A673 (cell line): ENCODE measurements around the gene ANO2. TPM values are rescaled to one million over a fixed set of nuclear protein-coding genes. Genes with fewer than 3 reads are reported as not detected.

Experiments
- BruUV-seq: library from RNA; stranded (reverse); fragments of 400-500 nt; replicated peaks from 2 replicates; lab custom pipeline; 2021; lab: Mats Ljungman, UMichigan
- CTCF ChIA-PET: fragments of 300-600 bp; sonication (Branson Sonifier 250); formaldehyde crosslinking; loops from one replicate; lab custom pipeline; 2022; ENCODE audit warnings: antibody characterized with exemption; lab: Charles Lee
- POLR2A ChIA-PET: fragments of 300-600 bp; sonication (Branson Sonifier 250); formaldehyde crosslinking; loops from one replicate; lab custom pipeline; 2022; ENCODE audit warnings: antibody characterized with exemption; ENCODE audit not compliant: low non-redundant PET; lab: Charles Lee
- DNase-seq: peaks from one replicate; pipeline ENCODE4 v3.0.0-alpha.2; 2015; ENCODE audit warnings: low spot score
- H3K27ac ChIP-seq: fragments of 200-600 bp; sonication (generic); 2 replicates; pipeline ENCODE4 v1.5.1; 2016; ENCODE audit warnings: mixed run types, low read depth, mild to moderate bottlenecking, mixed read lengths, antibody characterized with exemption, low read length; ENCODE audit not compliant: poor library complexity, severe bottlenecking
- H3K27me3 ChIP-seq: fragments of 200-600 bp; sonication (generic); replicated peaks from 2 replicates; pipeline ENCODE4 v1.6.1; 2017; ENCODE audit warnings: mixed run types, low read depth, mild to moderate bottlenecking, mixed read lengths, antibody characterized with exemption, low read length; ENCODE audit not compliant: insufficient read depth, poor library complexity
- H3K36me3 ChIP-seq: fragments of 200-600 bp; sonication (generic); 2 replicates; pipeline ENCODE4 v1.6.1; 2016; ENCODE audit warnings: mixed run types, mild to moderate bottlenecking, mixed read lengths, antibody characterized with exemption, low read length; ENCODE audit not compliant: insufficient read depth, poor library complexity, severe bottlenecking
- H3K4me1 ChIP-seq: fragments of 200-600 bp; sonication (generic); 2 replicates; pipeline ENCODE4 v1.6.1; 2017; ENCODE audit warnings: mixed run types, mild to moderate bottlenecking, mixed read lengths, antibody characterized with exemption, low read length; ENCODE audit not compliant: insufficient read depth, poor library complexity, severe bottlenecking
- H3K4me3 ChIP-seq: fragments of 200-600 bp; sonication (generic); 2 replicates; pipeline ENCODE4 v1.5.1; 2016; ENCODE audit warnings: low read depth, mixed run types, mild to moderate bottlenecking, mixed read lengths, low read length; ENCODE audit not compliant: poor library complexity, severe bottlenecking
- H3K9me3 ChIP-seq: fragments of 200-600 bp; sonication (generic); 2 replicates; pipeline ENCODE4 v1.6.1; 2016; ENCODE audit warnings: mixed run types, low read depth, mild to moderate bottlenecking, mixed read lengths, antibody characterized with exemption, low read length; ENCODE audit not compliant: poor library complexity, severe bottlenecking
- EZH2 ChIP-seq: fragments of 200-600 bp; sonication (generic); IDR thresholded peaks from 2 replicates; pipeline ENCODE4 v1.6.1; 2017; ENCODE audit warnings: borderline replicate concordance, low read depth, mild to moderate bottlenecking, mixed read lengths, antibody characterized with exemption, low read length; ENCODE audit not compliant: poor library complexity, severe bottlenecking
- intact Hi-C: fragments of 100-400 bp; cut with micrococcal nuclease; formaldehyde crosslinking; loops from one replicate; pipeline ENCODE4 v1.10.0; 2022; ENCODE audit not compliant: unreplicated experiment
- total RNA-seq: library from RNA; stranded (reverse); gene quantifications from 2 replicates; pipeline ENCODE4 v1.2.3, GENCODE V29; 2021
- TF ChIP-seq, protein P1 (sequence below): fragments of 300-800, 200-600 bp; sonication (generic); conservative IDR thresholded peaks from 2 replicates; pipeline ENCODE4 v1.5.1; 2017; ENCODE audit warnings: low read depth, mild to moderate bottlenecking, antibody characterized with exemption, low read length, moderate library complexity, mixed read lengths

ANO2 gene
- total RNA-seq, 1 experiment from 2014 or later, result not detected

DNA sequence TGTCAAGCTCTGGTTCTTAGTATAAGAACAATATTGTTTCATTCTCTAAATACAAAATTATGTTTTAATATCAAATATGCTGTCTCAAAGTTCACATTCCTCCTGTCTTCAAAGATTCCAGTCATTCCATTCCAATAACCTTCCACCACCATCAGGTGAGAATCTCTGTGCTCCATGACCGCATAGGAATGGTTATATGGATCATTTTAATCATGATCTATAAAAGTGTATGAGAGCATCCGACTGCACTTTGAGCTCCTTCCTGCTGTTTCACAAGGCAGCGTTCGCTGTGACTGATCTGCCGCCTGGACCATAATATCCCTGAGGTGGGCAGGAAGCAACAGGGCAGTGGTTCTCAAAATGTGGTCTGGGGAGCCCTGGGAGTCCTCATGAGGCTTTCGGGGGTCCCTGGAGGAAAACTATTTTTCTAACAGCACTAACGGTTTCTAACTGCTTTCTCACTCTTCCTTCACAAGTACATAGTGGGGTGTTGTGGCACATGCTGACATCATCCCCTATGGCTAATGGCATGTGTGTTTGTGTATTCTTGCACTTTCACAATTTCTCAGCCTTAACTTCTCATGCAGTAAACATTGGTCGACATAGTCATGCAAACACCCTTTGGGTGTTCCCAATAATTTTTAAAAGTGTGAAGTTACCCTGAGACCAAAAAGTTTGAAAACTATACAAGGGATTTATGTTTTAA is 137.4 kb downstream of the ANO2 start:
- no peak for TF ChIP-seq EZH2
- TF ChIP-seq, protein P1, sequence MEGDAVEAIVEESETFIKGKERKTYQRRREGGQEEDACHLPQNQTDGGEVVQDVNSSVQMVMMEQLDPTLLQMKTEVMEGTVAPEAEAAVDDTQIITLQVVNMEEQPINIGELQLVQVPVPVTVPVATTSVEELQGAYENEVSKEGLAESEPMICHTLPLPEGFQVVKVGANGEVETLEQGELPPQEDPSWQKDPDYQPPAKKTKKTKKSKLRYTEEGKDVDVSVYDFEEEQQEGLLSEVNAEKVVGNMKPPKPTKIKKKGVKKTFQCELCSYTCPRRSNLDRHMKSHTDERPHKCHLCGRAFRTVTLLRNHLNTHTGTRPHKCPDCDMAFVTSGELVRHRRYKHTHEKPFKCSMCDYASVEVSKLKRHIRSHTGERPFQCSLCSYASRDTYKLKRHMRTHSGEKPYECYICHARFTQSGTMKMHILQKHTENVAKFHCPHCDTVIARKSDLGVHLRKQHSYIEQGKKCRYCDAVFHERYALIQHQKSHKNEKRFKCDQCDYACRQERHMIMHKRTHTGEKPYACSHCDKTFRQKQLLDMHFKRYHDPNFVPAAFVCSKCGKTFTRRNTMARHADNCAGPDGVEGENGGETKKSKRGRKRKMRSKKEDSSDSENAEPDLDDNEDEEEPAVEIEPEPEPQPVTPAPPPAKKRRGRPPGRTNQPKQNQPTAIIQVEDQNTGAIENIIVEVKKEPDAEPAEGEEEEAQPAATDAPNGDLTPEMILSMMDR, result no peak
- POLR2A ChIA-PET, result no interaction called here
- intact Hi-C loops, result no loop called here

DNA sequence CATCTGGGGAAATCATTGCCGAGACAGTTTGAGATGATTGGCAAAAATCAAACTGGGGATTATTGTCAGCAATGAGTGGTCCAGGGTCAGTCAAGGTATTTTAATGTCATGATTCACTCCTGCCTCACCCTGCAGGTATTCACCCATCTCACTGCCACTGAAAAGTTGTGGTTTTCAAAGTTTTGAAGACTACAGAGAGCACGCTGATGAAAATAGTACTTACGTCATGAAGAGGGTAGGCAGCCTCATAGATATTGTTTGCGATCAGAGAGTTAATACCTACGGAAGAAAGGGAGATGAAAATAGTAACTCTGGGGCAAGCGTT is 138.0 kb downstream of the ANO2 start:
- TF ChIP-seq EZH2, result no peak
- TF ChIP-seq, protein P1, result no peak
- Histone ChIP-seq H3K36me3 (no peaks in the 10 kb centered on the region), H3K27ac (no peak overlapping the region), H3K4me3 (no peak overlapping the region), H3K4me1 (no peaks in the 10 kb centered on the region), H3K27me3 (peaks cover 87% of the 10 kb centered on the region), H3K9me3 (no peaks in the 10 kb centered on the region)
- ChIA-PET POLR2A (no interaction called here), CTCF (no interaction called here)
- no peak for DNase-seq
- BruUV-seq, result no TSS peak
- intact Hi-C loops, result no loop called here

More for the DNA sequence above, 137.4 kb downstream of the ANO2 start:
- no peaks in the 10 kb centered on the region for H3K36me3 ChIP-seq
- no peak overlapping the region for H3K27ac ChIP-seq
- H3K4me3 ChIP-seq, result no peak overlapping the region
- H3K9me3 ChIP-seq, result no peaks in the 10 kb centered on the region
- no TSS peak for BruUV-seq
- H3K27me3 ChIP-seq, result peaks cover 84% of the 10 kb centered on the region
- H3K4me1 ChIP-seq, result no peaks in the 10 kb centered on the region
- no peak for DNase-seq
- CTCF ChIA-PET, result no interaction called here

DNA sequence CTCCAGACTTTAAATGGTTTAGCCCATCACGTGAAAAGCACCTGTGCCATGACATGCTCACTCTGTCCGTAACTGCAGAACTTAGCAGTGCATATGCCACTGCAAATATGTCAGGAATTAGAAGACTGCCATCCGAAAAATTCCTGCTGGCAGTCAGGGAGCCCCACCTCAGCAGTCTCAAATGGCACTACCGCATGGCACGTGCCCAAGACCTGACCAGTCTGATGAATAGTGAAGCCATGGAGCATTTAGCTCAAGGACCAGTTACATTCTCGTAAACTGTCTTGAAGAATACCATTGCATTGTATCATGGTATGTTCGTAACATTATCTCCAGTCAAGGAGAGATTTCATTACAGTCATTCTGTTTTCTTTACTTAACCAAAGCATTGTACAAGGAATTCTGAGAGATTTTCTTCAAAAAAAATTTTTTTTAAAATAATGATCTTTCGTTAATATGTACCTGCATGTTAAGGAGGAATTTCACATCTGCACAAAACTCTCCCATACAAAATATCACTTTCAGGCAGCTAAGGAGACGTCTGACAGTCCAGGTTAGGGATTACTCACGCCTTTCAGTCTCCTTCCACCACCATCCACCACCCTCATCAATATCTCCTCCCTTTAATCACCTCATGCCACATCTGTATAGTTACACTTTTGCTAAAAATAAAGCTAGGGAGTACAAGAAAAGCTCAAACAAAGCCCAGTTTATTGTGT is 138.5 kb downstream of the ANO2 start:
- Histone ChIP-seq H3K36me3 (no peaks in the 10 kb centered on the region), H3K27ac (no peak overlapping the region), H3K4me1 (no peaks in the 10 kb centered on the region), H3K4me3 (no peak overlapping the region), H3K27me3 (peaks cover 91% of the 10 kb centered on the region), H3K9me3 (no peaks in the 10 kb centered on the region)
- BruUV-seq, result no TSS peak
- intact Hi-C loops, result no loop called here
- DNase-seq, result no peak
- no peak for TF ChIP-seq EZH2
- TF ChIP-seq, protein P1, result no peak
- POLR2A ChIA-PET, result no interaction called here
- CTCF ChIA-PET, result no interaction called here
